ENCODE measurements around the gene ZSCAN10. TPM values are rescaled to one million over a fixed set of nuclear protein-coding genes. Genes with fewer than 3 reads are reported as not detected.

The ZSCAN10 gene
- total RNA-seq, 3 donors from 2014 or later: not detected

- intact Hi-C loops (cut with DNase I; ENCODE audit: low total_unique reads): no loop called here
- Histone ChIP-seq H3K9me3 (no peaks in the 10 kb centered on the region), H3K27ac (peak overlapping the region in 1 of 2 donors; percentile 80), H3K27me3 (no peaks in the 10 kb centered on the region), H3K36me3 (no peaks in the 10 kb centered on the region), H3K4me1 (no peaks in the 10 kb centered on the region), H3K4me3 (no peak overlapping the region)
- no peak for DNase-seq (ENCODE audit: low spot score in 2 of 2)
- no peak for TF ChIP-seq CTCF (IDR thresholded peaks at IDR 0.05)
- no peak for TF ChIP-seq POLR2AphosphoS5 (IDR thresholded peaks at IDR 0.05)
These were observed 38.6 kb downstream of the ZSCAN10 start for GRCh38 chr16:3060339-3061127.

GRCh38 chr16:3059723-3060242, 39.3 kb downstream of the ZSCAN10 start:
- H3K27ac ChIP-seq: peak overlapping the region; percentile 75 to 80
- no peaks in the 10 kb centered on the region for H3K36me3 ChIP-seq
- H3K4me1 ChIP-seq: no peaks in the 10 kb centered on the region
- H3K27me3 ChIP-seq: no peaks in the 10 kb centered on the region
- peak overlapping the region; percentile 70 to 89 (median 75) for H3K4me3 ChIP-seq
- DNase-seq (ENCODE audit: low spot score in 2 of 2): no peak
- intact Hi-C loops (cut with DNase I; ENCODE audit: low total_unique reads): loop anchor here (10.0 kb wide), 1 partner anchor 105 kb away; no protein-coding TSS in a partner anchor
- H3K9me3 ChIP-seq: no peaks in the 10 kb centered on the region
- TF ChIP-seq POLR2A (IDR thresholded peaks at IDR 0.05) (no peak), CTCF (IDR thresholded peaks at IDR 0.05) (no peak)

- Histone ChIP-seq H3K36me3 (no peaks in the 10 kb centered on the region), H3K27me3 (no peaks in the 10 kb centered on the region)
- intact Hi-C loops (cut with DNase I; ENCODE audit: low total_unique reads): loop anchor here (10.0 kb wide), 1 partner anchor 106 kb away; no protein-coding TSS in a partner anchor
These were observed 39.9 kb downstream of the ZSCAN10 start for GRCh38 chr16:3059041-3059722.

GRCh38 chr16:3058139-3059030, 40.7 kb downstream of the ZSCAN10 start:
- Histone ChIP-seq H3K4me1 (no peaks in the 10 kb centered on the region), H3K27ac (peak overlapping the region; percentile 75 to 80), H3K27me3 (no peaks in the 10 kb centered on the region), H3K36me3 (no peaks in the 10 kb centered on the region), H3K9me3 (no peaks in the 10 kb centered on the region), H3K4me3 (peak overlapping the region; percentile 70 to 89 (median 75))
- TF ChIP-seq POLR2A (IDR thresholded peaks at IDR 0.05): no peak
- DNase-seq (ENCODE audit: low spot score in 2 of 2): peak; percentile 51 to 68
- intact Hi-C loops (cut with DNase I; ENCODE audit: low total_unique reads): loop anchor here (10.0 kb wide), 1 partner anchor 106 kb away; no protein-coding TSS in a partner anchor

More at GRCh38 chr16:3059041-3059722, 39.9 kb downstream of the ZSCAN10 start:
- Histone ChIP-seq H3K9me3 (no peaks in the 10 kb centered on the region), H3K27ac (peak overlapping the region; percentile 75 to 80), H3K4me1 (no peaks in the 10 kb centered on the region), H3K4me3 (peak overlapping the region; percentile 70 to 89 (median 75))
- TF ChIP-seq POLR2A (IDR thresholded peaks at IDR 0.05): no peak
- peak; percentile 55 to 97 (median 83) for TF ChIP-seq CTCF (IDR thresholded peaks at IDR 0.05)
- peak; percentile 49 to 69 (median 58) for TF ChIP-seq POLR2AphosphoS5 (IDR thresholded peaks at IDR 0.05)
- DNase-seq (ENCODE audit: low spot score in 2 of 2): peak; percentile 77 to 83

Measured in breast epithelium (tissue), 4 donors.